Thoracic aorta (tissue), 2 donors: ENCODE measurements around the gene TTC23. TPM values are rescaled to one million over a fixed set of nuclear protein-coding genes. Genes with fewer than 3 reads are reported as not detected.

ENCODE experiments used
- ATAC-seq: fragments of 150-250 bp; one replicate; pipeline ENCODE4 v1.8.0; 2017; ENCODE audit warnings: low read depth; ENCODE audit not compliant: insufficient number of reproducible peaks, low FRiP score
- DNase-seq: peaks from one replicate; pipeline ENCODE4 v3.0.0-alpha.2; 2020; ENCODE audit warnings: low spot score
- H3K27ac ChIP-seq, 2 donors: fragments of 200-600 bp; sonication (generic); 1 replicate in 1 of 2; 2 replicates in 1 of 2; pipeline ENCODE4 v1.5.1; 2016; ENCODE audit warnings: mild to moderate bottlenecking in 2 of 2, moderate library complexity in 2 of 2
- H3K27me3 ChIP-seq: fragments of 200-600 bp; sonication (generic); replicated peaks from 2 replicates; pipeline ENCODE4 v1.6.0; 2016; ENCODE audit warnings: mild to moderate bottlenecking; ENCODE audit not compliant: insufficient read depth
- H3K36me3 ChIP-seq: fragments of 200-600 bp; sonication (generic); one replicate; pipeline ENCODE4 v1.5.1; 2016
- H3K4me1 ChIP-seq, 2 donors: fragments of 200-600 bp; sonication (generic); 1 replicate in 1 of 2; 2 replicates in 1 of 2; pipeline versions ENCODE4 v1.5.1 to v1.6.0; 2016; ENCODE audit warnings: low read depth in 2 of 2, mild to moderate bottlenecking in 1 of 2; ENCODE audit not compliant: control insufficient read depth in 1 of 2
- H3K4me3 ChIP-seq: fragments of 200-600 bp; sonication (generic); 2 replicates; pipeline ENCODE4 v1.5.1; 2016; ENCODE audit warnings: mild to moderate bottlenecking
- H3K9me3 ChIP-seq: fragments of 200-600 bp; sonication (generic); 2 replicates; pipeline ENCODE4 v1.5.1; 2016
- CTCF ChIP-seq: fragments of 200-600 bp; sonication (generic); IDR thresholded peaks from one replicate; pipeline ENCODE4 v1.5.1; 2019; ENCODE audit warnings: antibody characterized with exemption
- total RNA-seq, 2 donors: library from RNA; depleted of rRNA; stranded (reverse); fragments of >200 nt; gene quantifications; one replicate each; pipeline versions ENCODE4 v1.1.0 to v1.2.3, GENCODE V29; 2016

TTC23 gene
- total RNA-seq, 2 donors from 2014 or later: 14.2 to 32.8 TPM

- no peak for DNase-seq
- Histone ChIP-seq H3K4me3 (no peak overlapping the region), H3K9me3 (no peaks in the 10 kb centered on the region), H3K36me3 (peaks cover 8% of the 10 kb centered on the region), H3K27me3 (no peaks in the 10 kb centered on the region), H3K4me1 (no peaks in the 10 kb centered on the region), H3K27ac (no peak overlapping the region)
- TF ChIP-seq CTCF: no peak
- no peak for ATAC-seq
Observed at GRCh38 chr15:99212406-99212805, 37.0 kb downstream of the TTC23 start.

GRCh38 chr15:99211926-99212325 lies 37.5 kb downstream of the TTC23 start:
- Histone ChIP-seq H3K27me3 (no peaks in the 10 kb centered on the region), H3K9me3 (no peaks in the 10 kb centered on the region), H3K4me1 (no peaks in the 10 kb centered on the region), H3K27ac (no peak overlapping the region), H3K4me3 (no peak overlapping the region), H3K36me3 (peaks cover 8% of the 10 kb centered on the region)
- DNase-seq (no peak), ATAC-seq (no peak)
- no peak for TF ChIP-seq CTCF

GRCh38 chr15:99210334-99210733 lies 39.0 kb downstream of the TTC23 start:
- ATAC-seq: no peak
- no peaks in the 10 kb centered on the region for H3K9me3 ChIP-seq
- H3K4me1 ChIP-seq: no peaks in the 10 kb centered on the region
- H3K27me3 ChIP-seq: no peaks in the 10 kb centered on the region
- DNase-seq: no peak
- no peak overlapping the region for H3K27ac ChIP-seq
- TF ChIP-seq CTCF: no peak
- peaks cover 8% of the 10 kb centered on the region for H3K36me3 ChIP-seq
- H3K4me3 ChIP-seq: no peak overlapping the region

GRCh38 chr15:99209326-99209725 lies 40.1 kb downstream of the TTC23 start:
- H3K36me3 ChIP-seq: peaks cover 8% of the 10 kb centered on the region
- DNase-seq (no peak), ATAC-seq (no peak)
- no peaks in the 10 kb centered on the region for H3K27me3 ChIP-seq
- H3K27ac ChIP-seq: no peak overlapping the region
- H3K4me3 ChIP-seq: no peak overlapping the region
- no peak for TF ChIP-seq CTCF
- H3K4me1 ChIP-seq: no peaks in the 10 kb centered on the region
- no peaks in the 10 kb centered on the region for H3K9me3 ChIP-seq

GRCh38 chr15:99207672-99208071 lies 41.7 kb downstream of the TTC23 start:
- no peak for ATAC-seq
- TF ChIP-seq CTCF: no peak
- peaks cover 5% of the 10 kb centered on the region for H3K36me3 ChIP-seq
- DNase-seq: no peak
- no peak overlapping the region for H3K4me3 ChIP-seq
- H3K4me1 ChIP-seq: no peaks in the 10 kb centered on the region
- no peak overlapping the region for H3K27ac ChIP-seq
- no peaks in the 10 kb centered on the region for H3K9me3 ChIP-seq
- no peaks in the 10 kb centered on the region for H3K27me3 ChIP-seq
